ENCODE measurements around the gene MYO9B.

DNA sequence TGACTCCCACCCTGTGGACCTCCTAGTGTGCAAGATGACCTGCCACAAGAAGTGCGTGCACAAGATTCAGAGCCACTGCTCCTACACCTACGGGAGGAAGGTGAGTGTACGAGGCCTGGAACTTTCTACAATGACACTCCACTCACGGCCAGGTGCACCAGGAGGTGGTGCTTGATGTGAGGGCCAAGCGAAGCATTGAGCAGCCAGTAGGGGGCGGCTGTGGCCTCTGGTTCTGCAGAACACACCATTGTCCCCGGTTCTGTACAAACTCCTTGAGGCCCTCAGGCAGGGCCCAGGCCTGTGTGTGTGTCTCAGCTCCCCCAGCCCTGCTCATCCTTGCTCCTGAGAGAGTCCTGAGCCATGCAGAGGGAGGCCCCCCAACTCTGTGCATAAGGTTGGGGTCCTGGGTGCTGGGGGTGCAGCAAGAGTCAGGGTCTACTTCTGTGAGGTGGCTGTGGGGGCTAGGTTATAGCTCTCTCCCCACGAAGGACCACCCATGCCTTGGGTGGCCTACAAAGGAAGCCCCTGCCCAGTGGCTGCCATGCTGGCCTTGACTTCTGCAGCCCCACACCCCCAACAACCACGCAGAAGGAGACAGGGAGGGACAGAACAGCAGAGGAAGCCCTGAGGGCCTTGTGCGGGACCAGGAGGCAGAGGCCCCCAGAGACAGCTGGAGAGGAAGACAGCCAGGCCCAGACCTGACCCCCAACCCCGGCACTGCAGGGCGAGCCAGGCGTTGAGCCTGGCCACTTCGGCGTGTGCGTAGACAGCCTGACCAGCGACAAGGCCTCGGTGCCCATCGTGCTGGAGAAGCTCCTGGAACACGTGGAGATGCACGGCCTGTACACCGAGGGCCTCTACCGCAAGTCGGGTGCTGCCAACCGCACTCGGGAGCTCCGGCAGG lies 129.9 kb downstream of the MYO9B start:
- no peak for TF ChIP-seq EZH2phosphoT487 (IDR thresholded peaks at IDR 0.05; ENCODE audit: borderline replicate concordance, low read length)
- TF ChIP-seq, protein P1, sequence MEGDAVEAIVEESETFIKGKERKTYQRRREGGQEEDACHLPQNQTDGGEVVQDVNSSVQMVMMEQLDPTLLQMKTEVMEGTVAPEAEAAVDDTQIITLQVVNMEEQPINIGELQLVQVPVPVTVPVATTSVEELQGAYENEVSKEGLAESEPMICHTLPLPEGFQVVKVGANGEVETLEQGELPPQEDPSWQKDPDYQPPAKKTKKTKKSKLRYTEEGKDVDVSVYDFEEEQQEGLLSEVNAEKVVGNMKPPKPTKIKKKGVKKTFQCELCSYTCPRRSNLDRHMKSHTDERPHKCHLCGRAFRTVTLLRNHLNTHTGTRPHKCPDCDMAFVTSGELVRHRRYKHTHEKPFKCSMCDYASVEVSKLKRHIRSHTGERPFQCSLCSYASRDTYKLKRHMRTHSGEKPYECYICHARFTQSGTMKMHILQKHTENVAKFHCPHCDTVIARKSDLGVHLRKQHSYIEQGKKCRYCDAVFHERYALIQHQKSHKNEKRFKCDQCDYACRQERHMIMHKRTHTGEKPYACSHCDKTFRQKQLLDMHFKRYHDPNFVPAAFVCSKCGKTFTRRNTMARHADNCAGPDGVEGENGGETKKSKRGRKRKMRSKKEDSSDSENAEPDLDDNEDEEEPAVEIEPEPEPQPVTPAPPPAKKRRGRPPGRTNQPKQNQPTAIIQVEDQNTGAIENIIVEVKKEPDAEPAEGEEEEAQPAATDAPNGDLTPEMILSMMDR (IDR thresholded peaks at IDR 0.05; ENCODE audit: low read depth, low read length, poor library complexity, severe bottlenecking), result peak; percentile 90
